GM23338 (cell line): ENCODE measurements around the gene SLCO3A1.
A peak's percentile ranks its signal among the peaks of the same experiment; 100 is the strongest.

Source experiments
- CREB1 ChIP-seq: fragments of 250-450 bp; sonication (Bioruptor Pico); IDR thresholded peaks from 2 replicates; pipeline ENCODE4 v1.5.0; 2020; ENCODE audit warnings: low read depth, mild to moderate bottlenecking, moderate library complexity
- CTCF ChIP-seq, 2 experiments: fragments of 200-600 bp in 1 of 2; sonication (generic) in 1 of 2; conservative IDR thresholded peaks; 2 replicates each; pipeline versions ENCODE4 v1.5.1 to v1.6.1; 2016 to 2017; ENCODE audit warnings: antibody characterized with exemption in 2 of 2, low read depth in 2 of 2, mild to moderate bottlenecking in 2 of 2, moderate library complexity in 1 of 2
- ETS1 ChIP-seq: IDR thresholded peaks from 2 replicates; pipeline ENCODE4 v1.6.1; 2016; ENCODE audit warnings: antibody characterized with exemption
- EZH2 ChIP-seq: fragments of 200-600 bp; sonication (generic); IDR thresholded peaks from one replicate; pipeline ENCODE4 v1.8.0; 2017; ENCODE audit warnings: antibody characterized with exemption, mild to moderate bottlenecking, low read depth; ENCODE audit not compliant: unreplicated experiment
- EZH2phosphoT487 ChIP-seq: fragments of 200-600 bp; sonication (generic); IDR thresholded peaks from one replicate; pipeline ENCODE4 v1.8.1; 2018; ENCODE audit warnings: antibody characterized with exemption; ENCODE audit not compliant: unreplicated experiment
- JUNB ChIP-seq: IDR thresholded peaks from one replicate; pipeline ENCODE4 v1.6.1; 2016; ENCODE audit warnings: antibody characterized with exemption; ENCODE audit not compliant: unreplicated experiment
- NANOG ChIP-seq: IDR thresholded peaks from 2 replicates; pipeline ENCODE4 v1.6.1; 2016; ENCODE audit warnings: antibody characterized with exemption, borderline replicate concordance
- POLR2AphosphoS5 ChIP-seq: IDR thresholded peaks from 2 replicates; pipeline ENCODE4 v1.6.1; 2016; ENCODE audit warnings: antibody characterized with exemption, low read depth
- REST ChIP-seq: IDR thresholded peaks from one replicate; pipeline ENCODE4 v1.6.1; 2018; ENCODE audit warnings: antibody characterized with exemption; ENCODE audit not compliant: unreplicated experiment
- STAT1 ChIP-seq: IDR thresholded peaks from one replicate; pipeline ENCODE4 v1.6.1; 2016; ENCODE audit warnings: antibody characterized with exemption; ENCODE audit not compliant: unreplicated experiment
- ZNF114 ChIP-seq: fragments of 250-450 bp; sonication (Bioruptor Pico); IDR thresholded peaks from 2 replicates; pipeline ENCODE4 v1.5.0; 2020; ENCODE audit warnings: mild to moderate bottlenecking, moderate library complexity
- ZNF462 ChIP-seq: fragments of 250-450 bp; sonication (Bioruptor Pico); IDR thresholded peaks from 2 replicates; pipeline ENCODE4 v1.5.0; 2020; ENCODE audit warnings: mild to moderate bottlenecking, moderate library complexity

GRCh38 chr15:92104072-92104471 lies 250.6 kb downstream of the SLCO3A1 start:
- TF ChIP-seq CTCF (conservative IDR thresholded peaks at IDR 0.05; ENCODE audit: low read depth in 2 of 2) (peak in 1 of 2 experiments; percentile 49; a peak in 2 of 4 replicates), POLR2AphosphoS5 (no peak), EZH2 (no peak), REST (no peak), CREB1 (no peak), JUNB (no peak), EZH2phosphoT487 (no peak), ZNF114 (CRISPR knock-in tag) (no peak), STAT1 (no peak), ZNF462 (no peak), ETS1 (no peak), NANOG (no peak)
